H1 (cell line): ENCODE measurements around the gene TRABD2B. TPM values are rescaled to one million over a fixed set of nuclear protein-coding genes. Genes with fewer than 3 reads are reported as not detected.

Experiments
- CBX5 ChIP-seq: fragments of 300-800, 300-1000 bp; sonication (generic); IDR thresholded peaks from 2 replicates; pipeline ENCODE4 v1.7.1; 2016; ENCODE audit warnings: antibody characterized with exemption, low read length, low read depth
- CHD2 ChIP-seq: IDR thresholded peaks from 2 replicates; pipeline ENCODE4 v1.6.1; 2012; ENCODE audit warnings: low read length, improper control_type of control experiment
- HDAC2 ChIP-seq, 2 experiments: fragments of 300-600 bp in 1 of 2; sonication (generic) in 1 of 2; IDR thresholded peaks; 2 replicates each; pipeline ENCODE4 v1.6.1; 2011 to 2012; ENCODE audit warnings: low read depth in 2 of 2, low read length in 2 of 2, mild to moderate bottlenecking in 2 of 2, moderate library complexity in 2 of 2, borderline replicate concordance in 1 of 2, inconsistent platforms in 1 of 2
- JUN ChIP-seq: IDR thresholded peaks from 2 replicates; pipeline ENCODE4 v1.6.1; 2011; ENCODE audit warnings: low read depth, mild to moderate bottlenecking, improper control_type of control experiment, low read length
- JUND ChIP-seq: IDR thresholded peaks from 2 replicates; pipeline ENCODE4 v1.6.1; 2011; ENCODE audit warnings: mild to moderate bottlenecking, improper control_type of control experiment, low read length
- SAP30 ChIP-seq: fragments of 300-600 bp; sonication (generic); IDR thresholded peaks from 2 replicates; pipeline ENCODE4 v1.7.1; 2012; ENCODE audit warnings: low read length, moderate library complexity, mild to moderate bottlenecking, inconsistent platforms; ENCODE audit not compliant: insufficient read depth, insufficient replicate concordance
- SUZ12 ChIP-seq: fragments of 200-600 bp; sonication (generic); IDR thresholded peaks from 2 replicates; pipeline ENCODE4 v1.6.1; 2012; ENCODE audit warnings: mild to moderate bottlenecking, inconsistent platforms, low read length, moderate library complexity, mixed read lengths
- polyA plus RNA-seq, 7 experiments: library from polyadenylated mRNA; depleted of rRNA in 3 of 7; stranded (reverse) in 5 of 7; unstranded in 2 of 7; fragments of >200 nt in 5 of 7; fragments of 200-250 nt in 2 of 7; gene quantifications; 1 replicate in 5 of 7; 2 replicates in 1 of 7; 4 replicates in 1 of 7; pipeline versions ENCODE4 v1.2.1 to v1.2.3, GENCODE V29; 2011 to 2013; ENCODE audit warnings: missing spikeins in 2 of 7, mixed read lengths in 2 of 7
- total RNA-seq: library from RNA; stranded (reverse); fragmentation: NEBNext Ultra II Directional; extraction: Animal tissue kit (Norgen Biotek cat#: 25700); gene quantifications from 2 replicates; pipeline ENCODE4 v1.2.1, GENCODE V29; 2021

The TRABD2B gene
- total and polyA plus RNA-seq, 2 of the 8 experiments (the other 6 are each of a cell fraction or from before 2014, with no cell fraction given), result 0.95 to 3.4 TPM

- TF ChIP-seq SUZ12, result no peak
- no peak for TF ChIP-seq SAP30
- no peak for TF ChIP-seq CHD2
- no peak for TF ChIP-seq CBX5
- TF ChIP-seq JUND, result no peak
- no peak for TF ChIP-seq JUN
- no peak for TF ChIP-seq HDAC2 (IDR thresholded peaks at IDR 0.05; ENCODE audit: borderline replicate concordance in 1 of 2, low read depth in 2 of 2, low read length in 2 of 2)
These were observed 233.5 kb downstream of the TRABD2B start (continued) for GRCh38 chr1:47763591-47764171.
